HG02759 (cell line): ENCODE measurements around the gene KCNK17.

Source experiments
- ATAC-seq: cut with Tn5 transposase; IDR thresholded peaks from one replicate; pipeline ENCODE4 v1.9.1; 2021; ENCODE audit warnings: mild to moderate bottlenecking, moderate library complexity; ENCODE audit not compliant: unreplicated experiment

The KCNK17 gene

GRCh38 chr6:39314273-39314795 lies at the start of gene KCNK17:
KCNK17 (minus strand) TSS chr6:39314419; CDS start chr6:39314320, 99 bp downstream.
- no peak for ATAC-seq

GRCh38 chr6:39363280-39363679 lies 49.1 kb upstream of the KCNK17 start:
- ATAC-seq = no peak

- no peak for ATAC-seq
These were observed 48.3 kb upstream of the KCNK17 start for GRCh38 chr6:39362487-39362865.

- ATAC-seq = peak; percentile 59
These were observed 47.7 kb upstream of the KCNK17 start for GRCh38 chr6:39361657-39362486.

GRCh38 chr6:39360378-39360777 lies 46.2 kb upstream of the KCNK17 start:
- ATAC-seq = no peak

- no peak for ATAC-seq
These were observed 43.9 kb upstream of the KCNK17 start for GRCh38 chr6:39357998-39358686.

- ATAC-seq = no peak
These were observed 39.6 kb upstream of the KCNK17 start for GRCh38 chr6:39353698-39354315.

GRCh38 chr6:39350723-39351505 lies 36.7 kb upstream of the KCNK17 start:
- no peak for ATAC-seq

GRCh38 chr6:39348740-39349139 lies 34.5 kb upstream of the KCNK17 start:
- no peak for ATAC-seq

GRCh38 chr6:39347906-39348585 lies 33.8 kb upstream of the KCNK17 start:
- peak; percentile 47 for ATAC-seq

- no peak for ATAC-seq
These were observed 33.0 kb upstream of the KCNK17 start for GRCh38 chr6:39347206-39347605.

- no peak for ATAC-seq
These were observed 30.6 kb upstream of the KCNK17 start for GRCh38 chr6:39344821-39345280.

- ATAC-seq = no peak
These were observed 29.2 kb upstream of the KCNK17 start for GRCh38 chr6:39343396-39343870.

GRCh38 chr6:39342692-39343395 lies 28.6 kb upstream of the KCNK17 start:
- ATAC-seq = no peak

- ATAC-seq = no peak
These were observed 27.7 kb upstream of the KCNK17 start for GRCh38 chr6:39341937-39342336.

- ATAC-seq = no peak
These were observed 27.1 kb upstream of the KCNK17 start for GRCh38 chr6:39341352-39341751.

GRCh38 chr6:39339868-39340550 lies 25.8 kb upstream of the KCNK17 start:
- ATAC-seq = no peak

GRCh38 chr6:39339096-39339867 lies 25.1 kb upstream of the KCNK17 start:
- no peak for ATAC-seq
